RWPE2 (cell line): Measurements from ENCODE around the gene SLC22A13.

Source experiments
- ATAC-seq: fragments of 200-7000 bp; cut with Tn5 transposase; 3 replicates; pipeline ENCODE4 v1.9.1; 2021; ENCODE audit warnings: low read depth
- DNase-seq: peaks from one replicate; pipeline ENCODE4 v3.0.0-alpha.2; 2020; ENCODE audit warnings: low spot score
- H3K27ac ChIP-seq: fragments of 450-650 bp; 2 replicates; pipeline ENCODE4 v1.5.1; 2017; ENCODE audit warnings: mild to moderate bottlenecking; ENCODE audit not compliant: poor library complexity, severe bottlenecking
- H3K27me3 ChIP-seq: fragments of 250-450 bp; sonication (Bioruptor Pico); 2 replicates; pipeline ENCODE4 v1.5.1; 2021; ENCODE audit warnings: mild to moderate bottlenecking, moderate library complexity; ENCODE audit not compliant: insufficient read depth, poor library complexity, severe bottlenecking
- H3K36me3 ChIP-seq: fragments of 250-450 bp; sonication (Bioruptor Pico); 2 replicates; pipeline ENCODE4 v1.5.1; 2020; ENCODE audit warnings: low read depth, mild to moderate bottlenecking, moderate library complexity
- H3K4me1 ChIP-seq: fragments of 250-450 bp; sonication (Bioruptor Pico); 2 replicates; pipeline ENCODE4 v1.5.1; 2021; ENCODE audit warnings: mild to moderate bottlenecking, moderate library complexity; ENCODE audit not compliant: insufficient read depth, poor library complexity, severe bottlenecking
- H3K4me3 ChIP-seq: fragments of 250-450 bp; sonication (Bioruptor Pico); 2 replicates; pipeline ENCODE4 v1.5.1; 2021; ENCODE audit warnings: mild to moderate bottlenecking, moderate library complexity; ENCODE audit not compliant: severe bottlenecking
- H3K9me3 ChIP-seq: fragments of 250-450 bp; sonication (Bioruptor Pico); 2 replicates; pipeline ENCODE4 v1.5.1; 2021; ENCODE audit warnings: mild to moderate bottlenecking, moderate library complexity; ENCODE audit not compliant: severe bottlenecking
- TF ChIP-seq, protein P1 (sequence below): fragments of 450-650 bp; IDR thresholded peaks from one replicate; pipeline ENCODE4 v1.5.1; 2017; ENCODE audit warnings: mild to moderate bottlenecking, moderate library complexity; ENCODE audit not compliant: poor library complexity, severe bottlenecking

SLC22A13 gene

DNA sequence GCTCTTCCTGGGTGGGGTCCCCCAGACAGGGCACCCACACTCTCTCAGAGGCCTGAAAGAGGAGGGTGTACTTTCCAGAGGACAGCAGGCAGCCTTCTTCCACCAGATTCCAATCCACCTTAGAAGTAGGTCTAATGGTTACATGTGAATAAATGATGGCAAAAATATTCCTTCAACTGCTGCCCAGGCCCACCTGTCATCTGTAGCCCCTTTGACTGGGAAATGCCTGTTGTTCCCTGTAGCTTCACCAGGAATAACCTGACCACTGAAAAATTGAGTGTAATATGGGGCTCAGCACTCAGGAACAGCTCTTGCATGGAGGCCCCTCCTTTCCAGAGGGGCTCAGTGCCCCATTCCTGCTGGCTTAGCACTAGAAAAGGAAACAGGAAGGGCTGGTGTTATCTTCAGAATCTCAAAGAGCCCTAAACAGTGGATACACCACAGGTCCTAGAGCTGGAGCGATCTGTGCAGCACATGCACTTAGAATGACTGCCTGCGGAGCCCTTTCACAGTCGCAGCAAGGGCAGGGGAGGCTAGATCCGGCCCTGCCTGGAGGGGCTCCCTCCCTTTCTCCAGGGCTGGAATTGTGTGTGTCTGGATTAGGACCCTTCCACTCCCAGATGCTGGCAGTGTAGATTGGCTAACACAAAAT lies 48.6 kb downstream of the SLC22A13 start:
- no peaks in the 10 kb centered on the region for H3K9me3 ChIP-seq
- H3K4me1 ChIP-seq: no peaks in the 10 kb centered on the region
- ATAC-seq (no peak), DNase-seq (no peak)
- no peaks in the 10 kb centered on the region for H3K36me3 ChIP-seq
- no peaks in the 10 kb centered on the region for H3K27me3 ChIP-seq
- H3K4me3 ChIP-seq: no peak overlapping the region
- TF ChIP-seq, protein P1, sequence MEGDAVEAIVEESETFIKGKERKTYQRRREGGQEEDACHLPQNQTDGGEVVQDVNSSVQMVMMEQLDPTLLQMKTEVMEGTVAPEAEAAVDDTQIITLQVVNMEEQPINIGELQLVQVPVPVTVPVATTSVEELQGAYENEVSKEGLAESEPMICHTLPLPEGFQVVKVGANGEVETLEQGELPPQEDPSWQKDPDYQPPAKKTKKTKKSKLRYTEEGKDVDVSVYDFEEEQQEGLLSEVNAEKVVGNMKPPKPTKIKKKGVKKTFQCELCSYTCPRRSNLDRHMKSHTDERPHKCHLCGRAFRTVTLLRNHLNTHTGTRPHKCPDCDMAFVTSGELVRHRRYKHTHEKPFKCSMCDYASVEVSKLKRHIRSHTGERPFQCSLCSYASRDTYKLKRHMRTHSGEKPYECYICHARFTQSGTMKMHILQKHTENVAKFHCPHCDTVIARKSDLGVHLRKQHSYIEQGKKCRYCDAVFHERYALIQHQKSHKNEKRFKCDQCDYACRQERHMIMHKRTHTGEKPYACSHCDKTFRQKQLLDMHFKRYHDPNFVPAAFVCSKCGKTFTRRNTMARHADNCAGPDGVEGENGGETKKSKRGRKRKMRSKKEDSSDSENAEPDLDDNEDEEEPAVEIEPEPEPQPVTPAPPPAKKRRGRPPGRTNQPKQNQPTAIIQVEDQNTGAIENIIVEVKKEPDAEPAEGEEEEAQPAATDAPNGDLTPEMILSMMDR: no peak
- no peak overlapping the region for H3K27ac ChIP-seq

DNA sequence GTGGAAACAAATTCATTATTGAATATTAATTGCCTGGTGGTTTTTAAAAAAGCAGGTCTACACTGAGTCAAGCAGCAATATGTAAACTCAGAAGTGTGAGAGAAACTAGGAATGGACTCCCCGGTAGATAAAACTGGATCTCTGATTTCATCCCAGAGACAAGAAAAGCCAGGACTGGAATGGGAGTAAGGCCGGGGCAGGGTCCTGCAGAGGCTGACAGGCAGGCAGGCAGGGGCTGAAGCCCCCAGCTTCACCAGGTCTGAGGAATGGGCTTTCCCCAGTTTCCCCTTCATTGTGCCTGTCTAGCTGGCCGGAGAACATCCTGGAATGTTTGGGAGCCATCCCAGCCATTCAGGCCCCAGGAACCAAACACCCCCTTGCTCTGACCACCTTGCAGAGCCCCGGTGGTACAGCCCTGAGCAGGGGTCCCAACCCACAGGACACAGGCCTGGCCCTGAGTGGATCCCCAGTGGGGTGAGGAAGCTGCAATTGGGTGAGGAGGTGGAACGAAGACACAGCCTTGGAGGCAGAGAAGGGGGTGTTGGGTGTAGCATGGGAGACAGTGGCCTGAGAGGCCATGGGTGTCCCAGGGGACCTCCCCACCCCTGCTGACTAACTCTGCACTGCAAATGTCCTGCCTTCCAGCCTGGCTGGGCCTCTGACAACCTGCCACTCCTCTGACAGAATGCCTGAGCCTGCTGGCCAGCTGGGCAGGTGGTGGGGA lies 49.3 kb downstream of the SLC22A13 start:
- no peak overlapping the region for H3K4me3 ChIP-seq
- DNase-seq: no peak
- H3K27ac ChIP-seq: no peak overlapping the region
- H3K27me3 ChIP-seq: no peaks in the 10 kb centered on the region
- H3K36me3 ChIP-seq: no peaks in the 10 kb centered on the region
- no peak for ATAC-seq
- TF ChIP-seq, protein P1: no peak
- H3K9me3 ChIP-seq: no peaks in the 10 kb centered on the region
- no peaks in the 10 kb centered on the region for H3K4me1 ChIP-seq

DNA sequence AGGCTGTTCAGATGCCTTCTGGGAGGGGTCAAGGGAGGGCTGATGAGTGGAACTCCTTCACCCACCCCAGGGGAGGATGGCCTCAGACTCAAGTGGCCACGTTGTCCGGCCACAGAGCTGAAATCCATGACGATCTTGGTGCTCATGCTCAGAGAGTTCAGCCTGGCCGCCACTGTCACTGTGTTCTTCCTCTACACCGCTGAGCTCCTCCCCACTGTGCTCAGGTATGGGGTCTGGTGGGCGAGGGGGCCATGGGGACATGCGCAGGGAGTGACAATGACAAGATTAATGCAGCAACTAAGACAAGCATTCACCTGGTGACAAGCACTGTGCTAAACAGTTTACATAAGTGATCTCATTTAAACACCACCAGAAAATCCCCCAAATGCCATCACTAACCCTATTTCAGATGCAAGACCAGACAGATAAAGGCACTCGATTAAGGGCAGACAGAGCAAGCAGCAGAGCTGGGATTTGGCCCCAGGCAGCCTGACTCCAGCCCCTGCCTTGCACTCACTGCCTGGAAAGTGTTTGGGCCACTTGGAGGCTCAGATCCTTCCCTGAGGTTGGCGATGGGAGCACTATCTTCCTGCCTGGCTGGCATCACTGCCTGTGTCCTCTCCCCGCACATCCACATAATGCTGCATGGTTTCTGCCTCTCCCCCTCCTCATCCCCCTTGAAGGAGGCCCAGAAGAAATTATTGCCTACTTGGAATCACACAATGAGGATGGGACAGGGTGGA lies 50.0 kb downstream of the SLC22A13 start:
- Histone ChIP-seq H3K9me3 (no peaks in the 10 kb centered on the region), H3K27ac (no peak overlapping the region), H3K4me1 (no peaks in the 10 kb centered on the region), H3K4me3 (no peak overlapping the region), H3K27me3 (no peaks in the 10 kb centered on the region), H3K36me3 (no peaks in the 10 kb centered on the region)
- TF ChIP-seq, protein P1: no peak
- ATAC-seq: no peak; the same call in 2 of the 3 replicates
- DNase-seq: no peak

DNA sequence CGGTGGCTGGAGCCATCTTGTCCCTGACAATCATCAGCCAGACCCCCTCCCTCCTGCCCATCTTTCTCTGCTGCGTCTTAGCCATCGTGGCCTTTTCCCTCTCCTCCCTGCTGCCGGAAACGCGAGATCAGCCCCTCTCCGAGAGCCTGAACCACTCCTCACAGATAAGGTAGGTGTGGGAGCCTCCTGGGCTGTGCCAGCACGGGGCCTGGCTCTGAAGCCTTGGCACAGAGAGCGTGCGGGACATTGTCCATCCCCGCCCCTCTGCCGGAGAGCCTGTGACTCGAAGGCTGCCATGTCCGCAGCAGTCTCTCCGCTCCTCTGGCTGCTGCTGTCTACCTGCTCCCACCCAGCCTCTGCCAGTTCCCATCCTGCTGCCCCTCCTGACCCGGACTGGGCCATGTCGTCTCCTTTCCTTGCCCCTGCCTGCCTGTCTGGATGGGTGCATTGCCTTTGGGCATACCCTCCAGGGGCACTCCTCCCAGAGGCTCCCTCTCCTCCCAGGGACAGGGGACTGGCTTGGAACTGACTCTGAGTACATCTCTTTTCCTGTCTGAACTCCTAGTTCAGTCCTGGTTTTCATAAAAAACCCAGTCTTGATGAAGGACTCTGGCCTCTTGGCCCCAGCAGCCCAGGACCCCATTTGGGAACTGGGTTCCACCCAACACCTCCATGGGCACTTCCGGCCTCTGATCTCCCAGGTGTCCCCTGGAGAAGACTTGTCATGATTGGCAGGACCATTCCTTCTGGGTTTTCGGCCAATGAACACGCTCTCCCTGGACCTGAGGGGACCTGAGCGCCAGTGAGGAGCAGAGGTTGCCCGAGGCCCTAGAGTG lies 51.0 kb downstream of the SLC22A13 start:
- H3K4me3 ChIP-seq: no peak overlapping the region
- TF ChIP-seq, protein P1: no peak
- DNase-seq: no peak
- no peaks in the 10 kb centered on the region for H3K4me1 ChIP-seq
- no peaks in the 10 kb centered on the region for H3K9me3 ChIP-seq
- H3K27ac ChIP-seq: no peak overlapping the region
- H3K36me3 ChIP-seq: no peaks in the 10 kb centered on the region
- H3K27me3 ChIP-seq: no peaks in the 10 kb centered on the region
- no peak for ATAC-seq
